GM18858 (cell line): ENCODE results near the gene MRPS21.
A peak's percentile ranks its signal among the peaks of the same experiment; 100 is the strongest.

Experiments
- ATAC-seq: cut with Tn5 transposase; IDR thresholded peaks from one replicate; pipeline ENCODE4 v1.9.1; 2021; ENCODE audit not compliant: unreplicated experiment

The MRPS21 gene

DNA sequence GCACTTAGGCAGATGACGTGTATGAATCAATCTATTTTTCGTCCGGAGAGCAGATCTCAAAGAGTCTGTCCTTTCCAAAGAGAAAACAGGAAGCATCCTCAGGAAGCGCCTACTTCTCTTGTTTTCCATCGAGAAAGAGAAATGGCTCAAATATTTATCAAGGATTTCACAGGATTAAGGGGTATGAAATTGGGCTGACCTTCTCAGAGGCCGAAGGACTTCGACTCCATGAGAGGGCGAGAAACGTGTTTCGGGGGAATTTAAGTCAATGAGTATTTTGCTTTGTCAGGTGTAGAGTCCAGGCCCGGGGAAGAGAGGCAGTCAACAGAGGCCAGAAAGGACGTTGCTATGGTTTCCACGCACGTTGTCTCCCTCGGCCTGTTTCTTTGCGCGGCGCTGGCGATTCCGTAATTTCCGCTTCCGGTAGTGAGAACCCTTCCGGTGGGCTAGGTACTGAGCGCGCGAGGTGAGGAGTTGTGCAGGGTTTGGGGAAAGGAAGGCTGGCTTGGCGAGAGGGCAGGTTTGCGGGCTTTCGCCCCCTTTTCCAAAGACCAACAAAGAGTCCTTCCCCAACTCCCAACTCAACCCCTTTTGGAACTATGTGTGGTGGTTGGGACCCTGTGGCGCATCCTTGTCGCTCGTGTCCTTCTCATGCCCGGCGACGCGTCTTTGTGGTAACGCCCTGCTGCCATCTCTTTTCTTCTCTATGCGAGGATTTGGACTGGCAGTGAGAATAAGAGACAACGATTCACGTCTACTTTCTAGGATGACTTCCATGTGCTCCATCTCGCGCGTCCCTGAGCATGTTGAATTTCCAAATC lies at the start of gene MRPS21:
Gene MRPS21, plus strand, starts transcription at position 429 of the 821 bp plus-strand sequence. CDS start 506 bp downstream, outside the sequence.
- ATAC-seq: peak; percentile 94

GRCh38 chr1:150249936-150250335 lies 43.7 kb upstream of the MRPS21 start:
- ATAC-seq: no peak

DNA sequence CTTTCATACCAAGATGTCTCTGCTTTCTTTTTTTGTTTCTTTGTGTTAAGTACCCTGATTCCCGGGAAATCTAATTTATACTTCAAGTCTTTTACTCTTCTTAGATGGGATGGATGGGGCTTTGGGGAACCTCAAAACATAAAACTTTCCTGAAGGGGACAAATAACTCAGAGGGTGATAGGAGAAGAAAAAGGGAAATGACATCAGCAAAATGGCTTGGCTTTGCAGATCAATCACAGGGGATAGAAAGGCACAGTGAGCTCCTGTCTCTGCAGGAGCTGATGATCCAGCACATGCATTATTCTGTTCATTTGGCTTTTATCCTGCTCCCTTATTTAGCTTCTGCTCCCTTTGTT lies 37.5 kb upstream of the MRPS21 start:
- no peak for ATAC-seq

DNA sequence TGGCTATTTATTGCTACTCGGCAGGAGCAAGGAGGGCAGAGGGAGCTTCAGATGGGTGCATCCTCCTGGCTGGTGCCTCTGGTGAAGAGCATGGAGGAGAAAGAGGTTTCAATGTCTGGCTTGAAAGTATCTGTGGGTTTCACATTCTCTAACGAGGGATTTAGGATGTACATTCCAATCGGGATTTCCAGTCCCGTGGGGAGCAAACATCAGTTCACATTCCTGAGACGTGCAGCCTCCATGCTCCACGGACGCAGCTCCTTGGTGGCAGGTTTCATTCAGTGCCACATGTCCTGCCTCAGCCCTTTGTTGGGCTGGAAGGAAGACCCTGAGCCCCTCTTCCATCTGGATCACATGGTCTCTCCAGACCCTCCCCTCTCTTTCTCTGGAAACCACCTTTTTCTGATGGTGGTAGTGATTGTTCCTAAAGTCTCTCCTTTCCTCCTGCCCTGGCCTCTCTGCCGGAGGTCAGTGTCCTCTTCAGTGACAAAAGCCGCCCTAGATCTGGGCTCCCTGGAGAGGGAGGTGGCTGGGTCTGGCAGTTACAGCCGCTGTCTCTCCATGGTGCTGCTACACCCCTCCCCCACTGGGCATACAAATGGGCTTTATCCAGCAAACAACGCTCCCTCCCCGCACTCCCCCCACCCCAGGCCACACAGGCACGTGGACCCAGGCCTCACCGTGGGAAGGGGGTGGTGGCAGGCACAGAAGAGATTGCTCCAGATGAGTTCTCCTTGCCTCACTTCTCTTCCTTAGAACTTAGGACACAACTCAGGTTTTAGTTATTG lies 36.9 kb upstream of the MRPS21 start:
- no peak for ATAC-seq

DNA sequence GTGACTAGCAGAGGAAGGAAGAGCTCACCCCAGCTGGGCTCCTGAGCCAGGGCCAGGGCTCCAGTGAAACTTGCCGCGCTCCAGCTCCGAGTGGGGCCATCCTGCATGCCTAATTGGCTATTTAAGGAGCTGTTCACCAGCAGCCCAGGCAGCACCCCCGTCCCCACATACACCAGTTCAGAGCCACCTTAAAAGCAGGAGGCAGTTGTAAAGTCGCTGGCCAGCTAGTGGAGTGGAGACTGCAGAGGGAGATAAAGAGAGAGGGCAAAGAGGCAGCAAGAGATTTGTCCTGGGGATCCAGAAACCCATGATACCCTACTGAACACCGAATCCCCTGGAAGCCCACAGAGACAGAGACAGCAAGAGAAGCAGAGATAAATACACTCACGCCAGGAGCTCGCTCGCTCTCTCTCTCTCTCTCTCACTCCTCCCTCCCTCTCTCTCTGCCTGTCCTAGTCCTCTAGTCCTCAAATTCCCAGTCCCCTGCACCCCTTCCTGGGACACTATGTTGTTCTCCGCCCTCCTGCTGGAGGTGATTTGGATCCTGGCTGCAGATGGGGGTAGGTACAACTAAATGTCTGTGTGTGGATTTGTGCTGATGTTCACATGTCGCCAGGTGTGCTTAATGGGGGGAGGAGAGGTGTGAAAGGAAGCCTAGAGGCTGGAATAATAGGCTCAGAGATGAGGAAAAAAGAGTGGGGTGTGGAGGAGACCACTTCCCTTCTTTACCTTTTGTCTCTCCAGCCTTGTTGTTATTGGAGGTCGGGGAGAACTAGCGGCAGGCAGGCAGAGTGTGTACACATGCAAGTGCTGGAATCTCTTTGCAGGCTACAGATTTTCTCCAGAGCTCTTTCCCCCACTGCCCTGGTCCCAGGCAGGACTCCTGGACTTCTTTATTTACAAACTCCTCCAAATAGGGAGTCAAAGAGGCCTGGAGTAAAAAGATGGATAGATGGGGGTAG lies 35.8 kb upstream of the MRPS21 start, which contains the start of gene CA14:
Gene CA14, plus strand, starts transcription at position 151 of the 962 bp plus-strand sequence. Its CDS starts 355 bp downstream, at position 506.
- ATAC-seq: no peak

DNA sequence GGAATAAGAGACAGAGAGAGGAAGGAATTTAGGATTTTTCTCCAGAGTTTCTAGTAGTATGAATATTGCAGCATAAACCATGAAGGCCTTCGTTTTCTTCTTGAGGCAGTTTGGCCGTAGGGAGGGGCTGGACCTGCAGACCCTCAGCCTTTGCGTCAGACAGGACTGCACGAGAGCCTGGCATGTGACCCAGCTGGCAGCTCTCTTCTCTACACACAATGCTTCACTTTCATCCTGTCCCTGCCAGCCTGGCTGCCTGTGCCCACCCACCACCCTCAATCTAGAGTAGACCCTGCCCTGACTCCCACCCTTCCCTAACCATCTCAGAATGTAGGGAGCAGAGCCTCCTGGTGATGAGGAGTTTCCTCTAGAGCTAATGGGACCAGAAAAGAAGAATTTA lies 34.4 kb upstream of the MRPS21 start:
- ATAC-seq: no peak

DNA sequence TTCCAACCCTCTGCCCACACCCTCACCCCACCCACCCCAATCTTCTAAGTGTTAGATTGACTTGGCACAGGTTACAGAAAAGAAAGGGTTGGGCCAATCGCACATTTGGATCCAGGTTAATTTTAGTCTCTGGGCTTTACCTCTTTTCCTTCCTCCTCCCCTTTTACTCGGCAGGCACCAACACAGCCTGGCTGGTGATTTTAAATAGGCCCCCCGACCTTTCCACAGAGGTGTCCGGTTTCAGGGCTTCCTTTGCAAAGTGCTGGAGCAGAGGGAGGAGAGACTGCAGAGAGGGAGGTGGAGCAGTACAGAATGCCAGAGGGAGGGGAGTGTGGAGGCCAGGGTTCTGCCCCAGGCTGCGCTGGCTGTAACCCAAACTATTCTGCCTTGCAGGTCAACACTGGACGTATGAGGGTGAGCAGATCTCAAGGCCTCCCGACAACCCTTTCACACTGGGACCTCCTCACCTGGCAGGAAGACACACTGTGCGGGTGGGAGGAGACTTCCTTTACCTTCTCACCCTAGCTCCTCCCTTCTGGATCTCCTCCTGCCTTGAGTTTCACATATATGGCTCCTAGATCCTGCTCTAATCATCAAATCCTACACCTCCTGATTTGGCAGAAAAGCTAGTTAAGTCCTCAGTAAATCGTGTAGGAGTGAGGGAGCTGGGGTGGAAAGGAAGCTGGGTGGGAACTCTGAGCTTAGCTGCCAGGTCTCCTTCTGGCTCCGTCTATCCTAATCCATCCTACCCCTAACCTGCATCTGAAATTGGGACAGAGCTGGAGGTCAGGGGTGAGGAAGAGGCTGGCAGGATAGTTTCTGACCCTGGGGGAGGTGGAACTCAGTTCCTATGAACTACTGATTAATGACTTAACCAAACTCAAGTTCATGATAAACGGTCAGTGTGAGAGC lies 33.6 kb upstream of the MRPS21 start:
- no peak for ATAC-seq

DNA sequence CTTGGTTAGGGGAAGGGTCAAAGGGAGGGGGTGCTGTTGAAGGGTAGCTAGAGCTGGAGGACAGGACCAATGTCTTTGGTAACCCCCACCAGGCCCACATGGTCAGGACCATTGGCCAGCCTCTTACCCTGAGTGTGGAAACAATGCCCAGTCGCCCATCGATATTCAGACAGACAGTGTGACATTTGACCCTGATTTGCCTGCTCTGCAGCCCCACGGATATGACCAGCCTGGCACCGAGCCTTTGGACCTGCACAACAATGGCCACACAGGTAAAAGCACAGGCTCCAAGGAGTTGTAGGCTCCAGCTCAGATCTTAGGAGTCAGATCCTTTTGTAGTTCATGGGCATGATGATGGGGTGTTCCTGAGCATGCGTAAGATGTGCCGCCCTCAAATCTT lies 32.3 kb upstream of the MRPS21 start:
- ATAC-seq: no peak

GRCh38 chr1:150262388-150263320 lies 31.0 kb upstream of the MRPS21 start:
- ATAC-seq: no peak

DNA sequence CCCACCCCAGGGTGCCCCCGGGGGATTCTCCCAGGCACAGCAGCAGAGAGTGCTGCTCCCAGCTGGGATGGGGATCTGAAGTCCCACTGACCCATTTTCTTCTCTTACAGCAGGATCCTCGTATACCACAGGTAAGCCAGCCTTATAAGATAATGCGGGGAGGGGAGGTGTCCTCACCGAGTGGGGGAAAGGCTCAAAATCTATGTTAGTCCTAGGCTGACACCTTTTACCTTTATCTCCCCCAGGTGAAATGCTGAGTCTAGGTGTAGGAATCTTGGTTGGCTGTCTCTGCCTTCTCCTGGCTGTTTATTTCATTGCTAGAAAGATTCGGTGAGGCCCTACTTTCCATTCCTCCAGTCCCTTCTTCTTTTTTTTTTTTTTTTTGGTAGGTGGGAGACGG lies 30.1 kb upstream of the MRPS21 start:
- no peak for ATAC-seq

DNA sequence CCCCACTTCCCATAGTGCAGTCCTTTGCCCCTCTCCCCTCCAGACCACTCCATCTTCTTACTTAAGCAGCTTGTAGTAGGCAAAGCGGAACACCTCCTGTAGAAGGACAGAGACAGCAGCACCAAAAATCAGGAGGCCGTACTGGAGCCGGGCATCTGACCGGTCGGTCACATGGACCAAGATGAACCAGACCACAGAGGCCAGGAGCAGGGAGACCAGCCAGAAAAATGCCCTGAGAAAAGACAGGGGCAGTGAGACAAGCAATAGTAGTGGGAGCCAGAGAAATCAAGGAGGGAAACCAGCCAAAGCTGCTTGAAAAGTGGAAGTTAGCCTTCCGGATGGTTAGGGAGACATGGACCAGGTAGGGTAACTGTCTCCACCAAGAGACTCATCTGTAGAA lies 25.8 kb upstream of the MRPS21 start:
- ATAC-seq: no peak

DNA sequence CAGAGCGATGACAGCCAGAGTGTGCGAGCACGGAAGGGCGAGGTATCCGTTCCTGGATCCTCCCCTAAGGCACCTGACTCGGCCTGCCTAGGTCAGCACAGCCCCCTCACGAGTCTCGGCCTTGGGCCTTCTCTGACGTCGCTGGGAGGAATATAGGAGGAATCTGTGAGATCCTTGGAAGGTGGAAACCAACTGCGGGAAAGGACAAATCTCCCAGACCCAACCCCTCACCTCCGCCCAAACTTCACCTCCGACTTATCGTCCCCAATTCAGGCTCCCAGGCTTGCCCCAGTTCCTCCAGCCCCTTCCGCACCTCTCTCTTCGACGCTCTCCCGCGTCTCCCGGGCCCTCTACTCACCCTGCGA lies 25.3 kb upstream of the MRPS21 start:
- ATAC-seq: no peak

GRCh38 chr1:150268705-150269403 lies 24.8 kb upstream of the MRPS21 start, which contains the start of gene APH1A:
Gene APH1A (minus strand): TSS chr1:150269016. CDS start chr1:150268810, 206 bp downstream.
- ATAC-seq: peak; percentile 59

DNA sequence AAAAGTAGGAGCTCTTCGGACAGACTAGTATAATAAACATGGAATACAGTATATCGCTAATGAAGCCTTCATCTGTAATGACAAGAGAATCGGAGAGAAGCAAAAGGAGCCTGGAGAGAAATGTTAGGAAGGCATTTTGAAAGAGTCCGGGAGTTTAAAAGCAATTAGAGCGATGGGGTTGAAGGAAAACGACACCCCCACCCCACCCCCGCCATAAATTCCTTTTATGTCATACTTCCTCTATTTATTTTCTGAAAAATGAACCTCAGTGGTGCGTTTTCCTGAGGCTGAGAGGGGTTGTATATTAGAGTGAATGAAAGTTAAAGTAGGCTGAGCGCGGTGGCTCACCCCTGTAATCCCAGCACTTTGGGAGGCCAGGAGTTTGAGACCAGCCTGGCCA lies 24.2 kb upstream of the MRPS21 start:
- ATAC-seq: no peak

- no peak for ATAC-seq
These were observed 22.2 kb upstream of the MRPS21 start for GRCh38 chr1:150271291-150271959.

DNA sequence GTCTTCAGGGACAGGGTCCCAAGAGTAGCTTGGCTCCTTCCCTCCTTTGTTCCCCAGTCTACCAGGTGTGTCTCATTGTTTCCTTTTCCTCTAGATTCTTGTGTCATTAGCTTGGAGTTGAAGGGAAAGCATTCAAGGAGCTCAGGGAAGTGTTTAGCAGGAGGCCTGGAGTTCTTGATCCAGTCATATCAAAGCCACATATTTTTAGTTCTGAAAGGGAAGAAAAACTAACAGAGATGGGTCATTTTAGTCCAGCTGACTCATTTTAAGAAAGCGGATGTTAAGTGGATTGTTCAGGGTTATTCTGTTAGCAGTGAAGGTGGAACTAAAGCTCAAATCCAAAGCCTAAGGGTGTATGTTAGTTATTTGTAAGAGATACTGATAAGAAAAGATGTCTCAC lies 20.4 kb upstream of the MRPS21 start:
- ATAC-seq: no peak

- ATAC-seq: no peak
These were observed 13.4 kb upstream of the MRPS21 start for GRCh38 chr1:150280138-150280707.
